Natural killer cell (primary cell): Measurements from ENCODE around the gene AKAIN1. TPM values are rescaled to one million over a fixed set of nuclear protein-coding genes. Genes with fewer than 3 reads are reported as not detected.

Source experiments
- ATAC-seq, 3 donors: fragments of 150-1000 bp in 2 of 3; fragments of 200-7000 bp in 1 of 3; cut with Tn5 transposase; 1 replicate in 1 of 3; 2 replicates in 2 of 3; pipeline ENCODE4 v1.10.0; 2021; ENCODE audit warnings: mild to moderate bottlenecking in 2 of 3, moderate library complexity in 2 of 3
- DNase-seq, 2 donors: peaks; one replicate each; pipeline versions ENCODE4 v3.0.0 to v3.0.0-alpha.2; 2013 to 2021; ENCODE audit warnings: mixed read lengths in 1 of 2
- H3K27ac ChIP-seq: one replicate; pipeline ENCODE4 v1.5.1; 2013; ENCODE audit warnings: mild to moderate bottlenecking, low read length
- H3K27me3 ChIP-seq: one replicate; pipeline ENCODE4 v1.6.1; 2013; ENCODE audit warnings: low read length; ENCODE audit not compliant: control insufficient read depth, insufficient read depth
- H3K36me3 ChIP-seq: one replicate; pipeline ENCODE4 v1.6.1; 2013; ENCODE audit warnings: low read length; ENCODE audit not compliant: control insufficient read depth, insufficient read depth
- H3K4me1 ChIP-seq: one replicate; pipeline ENCODE4 v1.6.1; 2013; ENCODE audit warnings: low read length; ENCODE audit not compliant: control insufficient read depth, insufficient read depth
- H3K4me3 ChIP-seq: one replicate; pipeline ENCODE4 v1.5.1; 2013; ENCODE audit warnings: low read length
- H3K9me3 ChIP-seq: one replicate; pipeline ENCODE4 v1.6.1; 2013; ENCODE audit warnings: low read length; ENCODE audit not compliant: control insufficient read depth, insufficient read depth
- H3K27ac Mint-ChIP-seq, 2 donors: one replicate each; pipeline ENCODE4 v1.8.0; 2022; ENCODE audit warnings: mild to moderate bottlenecking in 2 of 2, mixed read lengths in 2 of 2, moderate library complexity in 1 of 2
- H3K27me3 Mint-ChIP-seq, 2 donors: one replicate each; pipeline ENCODE4 v1.8.0; 2022; ENCODE audit warnings: low read depth in 2 of 2, mixed read lengths in 2 of 2
- H3K36me3 Mint-ChIP-seq: one replicate; pipeline ENCODE4 v1.8.0; 2022; ENCODE audit warnings: mixed read lengths
- H3K4me1 Mint-ChIP-seq, 2 donors: one replicate each; pipeline ENCODE4 v1.8.0; 2022; ENCODE audit warnings: mixed read lengths in 2 of 2
- H3K4me3 Mint-ChIP-seq: one replicate; pipeline ENCODE4 v1.8.0; 2022; ENCODE audit warnings: mild to moderate bottlenecking, moderate library complexity, mixed read lengths
- H3K9me3 Mint-ChIP-seq, 2 donors: one replicate each; pipeline ENCODE4 v1.8.0; 2022; ENCODE audit warnings: mixed read lengths in 2 of 2
- WGBS: methylation state at CpG from one replicate; pipeline ENCODE4 v1.1.7; 2013; ENCODE audit warnings: missing lambda C conversion rate; ENCODE audit not compliant: insufficient coverage; 5-methylcytosine and 5-hydroxymethylcytosine counted together
- intact Hi-C: fragments of 100-400 bp; cut with micrococcal nuclease; formaldehyde crosslinking; loops from one replicate; pipeline ENCODE4 v1.14.2; 2022
- total RNA-seq, 4 donors: library from RNA; stranded (reverse); fragments of 120-200 nt in 1 of 4; gene quantifications; one replicate each; pipeline versions ENCODE4 v1.2.3 to v1.2.4, GENCODE V29; 2013 to 2022
- TF ChIP-seq, protein P1 (sequence below): fragments of 200-600 bp; IDR thresholded peaks from one replicate; pipeline ENCODE4 v1.8.0; 2022; ENCODE audit warnings: antibody characterized with exemption

The AKAIN1 gene
- total RNA-seq, 3 donors from 2014 or later (not counting 1 experiment from before 2014, with no cell fraction given): not detected

- Histone ChIP-seq H3K27me3 (no peaks in the 10 kb centered on the region), H3K4me1 (no peaks in the 10 kb centered on the region), H3K9me3 (no peaks in the 10 kb centered on the region), H3K27ac (no peak overlapping the region), H3K36me3 (no peaks in the 10 kb centered on the region), H3K4me3 (no peak overlapping the region)
- Mint-ChIP-seq H3K27me3 (no peaks in the 10 kb centered on the region), H3K9me3 (no peaks in the 10 kb centered on the region), H3K4me3 (no peak overlapping the region), H3K27ac (no peak overlapping the region), H3K36me3 (no peaks in the 10 kb centered on the region), H3K4me1 (no peaks in the 10 kb centered on the region)
- DNase-seq: no peak
- intact Hi-C loops: no loop called here
- 100% methylated on average over 3 of the region's 3 CpGs for WGBS
- TF ChIP-seq, protein P1, sequence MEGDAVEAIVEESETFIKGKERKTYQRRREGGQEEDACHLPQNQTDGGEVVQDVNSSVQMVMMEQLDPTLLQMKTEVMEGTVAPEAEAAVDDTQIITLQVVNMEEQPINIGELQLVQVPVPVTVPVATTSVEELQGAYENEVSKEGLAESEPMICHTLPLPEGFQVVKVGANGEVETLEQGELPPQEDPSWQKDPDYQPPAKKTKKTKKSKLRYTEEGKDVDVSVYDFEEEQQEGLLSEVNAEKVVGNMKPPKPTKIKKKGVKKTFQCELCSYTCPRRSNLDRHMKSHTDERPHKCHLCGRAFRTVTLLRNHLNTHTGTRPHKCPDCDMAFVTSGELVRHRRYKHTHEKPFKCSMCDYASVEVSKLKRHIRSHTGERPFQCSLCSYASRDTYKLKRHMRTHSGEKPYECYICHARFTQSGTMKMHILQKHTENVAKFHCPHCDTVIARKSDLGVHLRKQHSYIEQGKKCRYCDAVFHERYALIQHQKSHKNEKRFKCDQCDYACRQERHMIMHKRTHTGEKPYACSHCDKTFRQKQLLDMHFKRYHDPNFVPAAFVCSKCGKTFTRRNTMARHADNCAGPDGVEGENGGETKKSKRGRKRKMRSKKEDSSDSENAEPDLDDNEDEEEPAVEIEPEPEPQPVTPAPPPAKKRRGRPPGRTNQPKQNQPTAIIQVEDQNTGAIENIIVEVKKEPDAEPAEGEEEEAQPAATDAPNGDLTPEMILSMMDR: no peak
- no peak for ATAC-seq
Observed at GRCh38 chr18:5180254-5180653, 16.8 kb downstream of the AKAIN1 start.

GRCh38 chr18:5178519-5178918, 18.5 kb downstream of the AKAIN1 start:
- DNase-seq: no peak
- H3K4me1 ChIP-seq: no peaks in the 10 kb centered on the region
- Mint-ChIP-seq H3K27me3 (no peaks in the 10 kb centered on the region), H3K9me3 (no peaks in the 10 kb centered on the region), H3K4me1 (no peaks in the 10 kb centered on the region), H3K27ac (no peak overlapping the region), H3K36me3 (no peaks in the 10 kb centered on the region), H3K4me3 (no peak overlapping the region)
- no peaks in the 10 kb centered on the region for H3K36me3 ChIP-seq
- TF ChIP-seq, protein P1: no peak
- intact Hi-C loops: no loop called here
- no peak for ATAC-seq
- H3K27ac ChIP-seq: no peak overlapping the region
- no peaks in the 10 kb centered on the region for H3K27me3 ChIP-seq
- H3K9me3 ChIP-seq: no peaks in the 10 kb centered on the region
- 100% methylated on average over 1 of the region's 1 CpG for WGBS
- no peak overlapping the region for H3K4me3 ChIP-seq

GRCh38 chr18:5175378-5175777, 21.7 kb downstream of the AKAIN1 start:
- no peak overlapping the region for H3K27ac ChIP-seq
- Mint-ChIP-seq H3K4me3 (no peak overlapping the region), H3K9me3 (peaks cover 0 to 3% of the 10 kb centered on the region in 2 donors), H3K36me3 (no peaks in the 10 kb centered on the region), H3K27ac (no peak overlapping the region), H3K4me1 (no peaks in the 10 kb centered on the region), H3K27me3 (no peaks in the 10 kb centered on the region)
- TF ChIP-seq, protein P1: no peak
- no peaks in the 10 kb centered on the region for H3K27me3 ChIP-seq
- DNase-seq (no peak), ATAC-seq (no peak)
- intact Hi-C loops: no loop called here
- H3K36me3 ChIP-seq: no peaks in the 10 kb centered on the region
- no peaks in the 10 kb centered on the region for H3K4me1 ChIP-seq
- H3K4me3 ChIP-seq: no peak overlapping the region
- H3K9me3 ChIP-seq: no peaks in the 10 kb centered on the region
- WGBS: 46% methylated on average over 3 of the region's 5 CpGs

DNA sequence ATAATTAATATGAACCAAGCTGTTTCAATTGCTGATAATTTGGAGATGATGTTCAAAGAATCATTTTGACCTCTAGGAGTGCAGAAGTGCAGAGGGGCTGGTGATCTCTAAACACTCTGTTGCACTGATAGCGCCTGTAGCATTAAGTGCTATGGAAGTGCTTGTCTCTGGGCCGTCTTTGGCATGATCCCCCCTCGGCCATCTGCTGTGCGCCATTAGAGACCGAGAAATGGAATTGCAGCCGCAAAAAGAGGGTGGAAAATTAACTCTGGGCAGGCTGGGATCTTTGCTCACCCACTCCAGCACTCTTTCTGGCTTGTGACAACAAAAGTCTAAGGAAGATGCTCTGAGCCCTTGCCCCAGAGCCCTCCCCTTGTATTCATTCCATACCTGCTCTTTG, 23.4 kb downstream of the AKAIN1 start:
- ATAC-seq: no peak
- no peak overlapping the region for H3K27ac ChIP-seq
- Mint-ChIP-seq H3K4me1 (no peaks in the 10 kb centered on the region), H3K9me3 (peaks cover 0 to 3% of the 10 kb centered on the region in 2 donors), H3K27me3 (peaks cover 0 to 2% of the 10 kb centered on the region in 2 donors), H3K4me3 (no peak overlapping the region), H3K36me3 (no peaks in the 10 kb centered on the region), H3K27ac (no peak overlapping the region)
- 93% methylated on average over 6 of the region's 6 CpGs for WGBS
- no peak overlapping the region for H3K4me3 ChIP-seq
- no peak for DNase-seq
- no peaks in the 10 kb centered on the region for H3K4me1 ChIP-seq
- intact Hi-C loops: no loop called here
- H3K27me3 ChIP-seq: no peaks in the 10 kb centered on the region
- no peaks in the 10 kb centered on the region for H3K36me3 ChIP-seq
- TF ChIP-seq, protein P1: no peak
- no peaks in the 10 kb centered on the region for H3K9me3 ChIP-seq
